ENCODE measurements around the gene ADAM12. TPM values are rescaled to one million over a fixed set of nuclear protein-coding genes. Genes with fewer than 3 reads are reported as not detected.

Gene ADAM12
- total RNA-seq, 4 donors from 2014 or later = 0.26 to 1.6 (median 0.47) TPM; not detected in 1

- intact Hi-C loops (cut with DNase I; ENCODE audit: low total_unique reads) = no loop called here
- DNase-seq (ENCODE audit: low spot score in 2 of 2) = peak in 1 of 2 donors; percentile 35
- 56 to 71% methylated on average over 11 of the region's 11 CpGs for WGBS, 2 donors
- TF ChIP-seq CTCF (IDR thresholded peaks at IDR 0.05) = no peak
- no peak for TF ChIP-seq POLR2A (IDR thresholded peaks at IDR 0.05)
- H3K4me3 ChIP-seq (ENCODE audit: low read depth, poor library complexity, severe bottlenecking) = no peak overlapping the region
These were observed 327.9 kb downstream of the ADAM12 start for GRCh38 chr10:126060261-126060931.

GRCh38 chr10:126059076-126059826 lies 329.0 kb downstream of the ADAM12 start:
- intact Hi-C loops (cut with DNase I; ENCODE audit: low total_unique reads) = no loop called here
- no peak overlapping the region for H3K4me3 ChIP-seq (ENCODE audit: low read depth, poor library complexity, severe bottlenecking)
- no peak for DNase-seq (ENCODE audit: low spot score in 2 of 2)
- WGBS, 2 donors = 34 to 76% methylated on average over 4 of the region's 4 CpGs
- no peak for TF ChIP-seq CTCF (IDR thresholded peaks at IDR 0.05)

GRCh38 chr10:126058507-126058906 lies 329.8 kb downstream of the ADAM12 start:
- DNase-seq (ENCODE audit: low spot score in 2 of 2) = no peak
- 54 to 58% methylated on average over 9 of the region's 9 CpGs for WGBS, 2 donors
- no peak overlapping the region for H3K4me3 ChIP-seq (ENCODE audit: low read depth, poor library complexity, severe bottlenecking)
- TF ChIP-seq CTCF (IDR thresholded peaks at IDR 0.05) = no peak
- no peak for TF ChIP-seq POLR2A (IDR thresholded peaks at IDR 0.05)
- intact Hi-C loops (cut with DNase I; ENCODE audit: low total_unique reads) = no loop called here

GRCh38 chr10:126058104-126058503 lies 330.2 kb downstream of the ADAM12 start:
- 50 to 72% methylated on average over 6 of the region's 6 CpGs for WGBS, 2 donors
- TF ChIP-seq POLR2A (IDR thresholded peaks at IDR 0.05) = no peak
- no peak for TF ChIP-seq CTCF (IDR thresholded peaks at IDR 0.05)
- DNase-seq (ENCODE audit: low spot score in 2 of 2) = no peak
- intact Hi-C loops (cut with DNase I; ENCODE audit: low total_unique reads) = no loop called here
- H3K4me3 ChIP-seq (ENCODE audit: low read depth, poor library complexity, severe bottlenecking) = no peak overlapping the region

- H3K4me3 ChIP-seq (ENCODE audit: low read depth, poor library complexity, severe bottlenecking) = no peak overlapping the region
- intact Hi-C loops (cut with DNase I; ENCODE audit: low total_unique reads) = no loop called here
- TF ChIP-seq POLR2A (IDR thresholded peaks at IDR 0.05) (no peak), CTCF (IDR thresholded peaks at IDR 0.05) (no peak)
- WGBS, 2 donors = 84 to 85% methylated on average over 8 of the region's 8 CpGs
- DNase-seq (ENCODE audit: low spot score in 2 of 2) = no peak
These were observed 330.8 kb downstream of the ADAM12 start for GRCh38 chr10:126057494-126057893.
